Measurements from ENCODE around the gene ATP8B1. TPM values are rescaled to one million over a fixed set of nuclear protein-coding genes. Genes with fewer than 3 reads are reported as not detected.

ATP8B1 gene
- total RNA-seq, 2 donors from 2014 or later: 263 to 359 TPM

DNA sequence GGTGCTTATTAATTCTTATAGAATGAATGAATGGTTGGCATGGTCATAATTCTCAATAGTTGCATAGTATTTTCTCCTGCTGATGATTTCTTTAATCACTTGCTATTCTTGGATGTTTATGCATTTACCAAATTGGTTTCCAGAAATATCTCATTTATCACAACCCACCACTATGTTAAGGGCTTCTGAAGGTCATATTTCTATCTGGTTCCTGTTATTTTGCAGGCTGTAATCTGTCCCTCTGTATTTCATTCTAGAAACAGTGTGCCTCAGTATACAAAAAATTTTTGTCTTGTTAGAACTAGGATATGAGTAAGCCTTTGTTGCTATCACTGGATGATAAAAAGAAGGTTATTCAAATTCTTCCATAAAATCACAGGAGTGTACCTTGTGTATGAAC is 6.1 kb upstream of the ATP8B1 start:
- H3K4me3 ChIP-seq: no peak overlapping the region
- H3K4me1 ChIP-seq: no peaks in the 10 kb centered on the region
- H3K27ac ChIP-seq: no peak overlapping the region
- DNase-seq: no peak
- no peaks in the 10 kb centered on the region for H3K27me3 ChIP-seq
- intact Hi-C loops (cut with DNase I): no loop called here
- H3K36me3 ChIP-seq: no peaks in the 10 kb centered on the region
- H3K9me3 ChIP-seq: no peaks in the 10 kb centered on the region
- H3K9ac ChIP-seq (ENCODE audit: low read depth in 2 of 2, low read length in 2 of 2): no peak overlapping the region
- TF ChIP-seq, protein P1, sequence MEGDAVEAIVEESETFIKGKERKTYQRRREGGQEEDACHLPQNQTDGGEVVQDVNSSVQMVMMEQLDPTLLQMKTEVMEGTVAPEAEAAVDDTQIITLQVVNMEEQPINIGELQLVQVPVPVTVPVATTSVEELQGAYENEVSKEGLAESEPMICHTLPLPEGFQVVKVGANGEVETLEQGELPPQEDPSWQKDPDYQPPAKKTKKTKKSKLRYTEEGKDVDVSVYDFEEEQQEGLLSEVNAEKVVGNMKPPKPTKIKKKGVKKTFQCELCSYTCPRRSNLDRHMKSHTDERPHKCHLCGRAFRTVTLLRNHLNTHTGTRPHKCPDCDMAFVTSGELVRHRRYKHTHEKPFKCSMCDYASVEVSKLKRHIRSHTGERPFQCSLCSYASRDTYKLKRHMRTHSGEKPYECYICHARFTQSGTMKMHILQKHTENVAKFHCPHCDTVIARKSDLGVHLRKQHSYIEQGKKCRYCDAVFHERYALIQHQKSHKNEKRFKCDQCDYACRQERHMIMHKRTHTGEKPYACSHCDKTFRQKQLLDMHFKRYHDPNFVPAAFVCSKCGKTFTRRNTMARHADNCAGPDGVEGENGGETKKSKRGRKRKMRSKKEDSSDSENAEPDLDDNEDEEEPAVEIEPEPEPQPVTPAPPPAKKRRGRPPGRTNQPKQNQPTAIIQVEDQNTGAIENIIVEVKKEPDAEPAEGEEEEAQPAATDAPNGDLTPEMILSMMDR (IDR thresholded peaks at IDR 0.05): no peak

DNA sequence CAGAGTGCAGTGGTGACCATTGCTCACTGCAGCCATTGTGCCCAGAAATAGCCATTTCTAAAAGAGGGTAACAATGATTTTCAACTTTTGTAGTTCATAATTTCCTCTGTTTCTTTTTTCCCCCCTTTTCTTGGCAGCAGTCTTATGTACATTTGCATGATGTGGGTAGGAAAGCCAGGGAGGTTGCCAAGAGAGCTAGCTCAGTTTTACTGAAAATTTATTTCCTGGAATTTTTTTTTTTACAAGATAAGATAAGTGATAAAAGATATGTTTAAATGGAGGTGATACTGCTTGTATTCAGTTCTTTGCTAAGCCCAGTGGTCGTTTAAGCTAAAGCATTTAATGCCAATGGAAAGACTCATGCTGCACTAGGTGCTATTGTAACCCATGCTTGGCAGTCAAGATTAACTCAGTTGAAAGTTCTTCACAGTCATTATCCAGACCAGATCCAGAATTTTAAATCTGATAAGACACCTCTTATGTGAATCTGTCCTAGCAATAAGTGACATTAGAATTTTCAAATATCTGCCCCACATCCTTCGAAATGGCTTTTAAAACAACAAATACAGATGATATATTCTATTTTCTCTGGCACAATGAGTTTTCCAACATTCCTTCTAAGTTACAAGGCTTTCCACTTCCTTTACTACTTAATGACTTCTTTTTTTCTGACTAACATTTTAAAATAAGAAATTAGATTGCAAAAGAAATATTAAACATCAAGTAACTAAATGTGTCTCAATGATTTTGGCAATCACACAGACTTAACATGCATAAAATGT is 4.4 kb upstream of the ATP8B1 start:
- Histone ChIP-seq H3K27ac (peak overlapping the region; percentile 45), H3K4me1 (no peaks in the 10 kb centered on the region), H3K9me3 (no peaks in the 10 kb centered on the region), H3K9ac (ENCODE audit: low read depth in 2 of 2, low read length in 2 of 2) (peak overlapping the region in 1 of 2 donors; percentile 19), H3K4me3 (no peak overlapping the region), H3K36me3 (no peaks in the 10 kb centered on the region), H3K27me3 (no peaks in the 10 kb centered on the region)
- no peak for DNase-seq
- TF ChIP-seq, protein P1 (IDR thresholded peaks at IDR 0.05): no peak
- intact Hi-C loops (cut with DNase I): no loop called here

DNA sequence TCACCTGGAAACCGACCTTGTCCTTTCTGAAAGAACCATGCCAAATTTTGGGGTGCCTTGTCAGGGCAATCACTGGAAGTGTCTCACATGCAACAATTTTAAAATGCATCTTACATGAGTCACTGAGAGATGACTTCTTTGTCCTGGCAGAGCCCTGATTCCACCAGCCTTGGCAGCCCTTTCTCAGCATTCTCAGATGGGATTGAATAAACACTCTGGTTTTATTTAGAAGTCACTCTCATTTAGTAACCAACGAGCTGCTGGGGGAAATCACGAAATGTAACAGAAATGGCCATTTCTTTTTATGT is 3.8 kb upstream of the ATP8B1 start:
- intact Hi-C loops (cut with DNase I): no loop called here
- Histone ChIP-seq H3K27me3 (no peaks in the 10 kb centered on the region), H3K9me3 (no peaks in the 10 kb centered on the region), H3K36me3 (no peaks in the 10 kb centered on the region), H3K27ac (peak overlapping the region; percentile 45), H3K9ac (ENCODE audit: low read depth in 2 of 2, low read length in 2 of 2) (peak overlapping the region in 1 of 2 donors; percentile 19), H3K4me1 (no peaks in the 10 kb centered on the region), H3K4me3 (no peak overlapping the region)
- TF ChIP-seq, protein P1 (IDR thresholded peaks at IDR 0.05): no peak
- no peak for DNase-seq

DNA sequence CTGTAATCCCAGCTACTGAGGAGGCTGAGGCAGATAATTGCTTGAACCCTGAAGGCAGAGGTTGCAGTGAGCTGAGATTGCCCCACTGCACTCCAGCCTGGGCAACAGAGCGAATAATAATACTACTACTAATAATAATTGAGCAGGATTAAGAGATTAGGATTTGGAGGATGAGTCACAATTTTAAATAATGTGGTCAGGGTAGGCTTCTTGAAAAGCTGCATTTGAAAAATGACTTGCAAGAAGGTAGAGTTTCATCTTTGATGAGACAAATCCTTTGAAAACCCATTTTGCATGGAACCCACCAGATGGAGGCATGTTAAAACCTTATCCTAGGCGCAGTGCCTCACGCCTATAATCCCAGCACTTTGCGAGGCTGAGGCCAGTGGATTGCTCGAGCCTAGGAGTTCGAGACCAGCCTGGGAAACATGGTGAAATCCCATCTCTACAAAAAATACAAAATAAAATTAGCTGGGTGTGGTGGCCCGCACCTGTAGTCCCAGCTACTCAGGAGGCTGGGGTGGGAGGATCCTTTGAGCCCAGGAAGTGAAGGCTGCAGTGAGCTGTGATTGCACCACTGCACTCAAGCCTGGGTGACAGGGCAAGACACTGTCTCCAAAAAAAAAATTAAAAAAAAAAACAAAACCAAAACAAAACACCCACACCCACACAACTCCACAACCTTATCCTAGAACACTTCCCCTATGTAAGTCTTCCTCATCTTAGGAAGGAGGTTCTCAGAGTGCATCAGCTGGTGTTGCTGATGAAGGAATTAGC is 3.3 kb upstream of the ATP8B1 start:
- TF ChIP-seq, protein P1 (IDR thresholded peaks at IDR 0.05): no peak
- no peaks in the 10 kb centered on the region for H3K27me3 ChIP-seq
- no peak overlapping the region for H3K9ac ChIP-seq (ENCODE audit: low read depth in 2 of 2, low read length in 2 of 2)
- no peak overlapping the region for H3K4me3 ChIP-seq
- no peaks in the 10 kb centered on the region for H3K36me3 ChIP-seq
- no peaks in the 10 kb centered on the region for H3K9me3 ChIP-seq
- no peak for DNase-seq
- H3K27ac ChIP-seq: peak overlapping the region; percentile 45
- no peaks in the 10 kb centered on the region for H3K4me1 ChIP-seq
- intact Hi-C loops (cut with DNase I): no loop called here

DNA sequence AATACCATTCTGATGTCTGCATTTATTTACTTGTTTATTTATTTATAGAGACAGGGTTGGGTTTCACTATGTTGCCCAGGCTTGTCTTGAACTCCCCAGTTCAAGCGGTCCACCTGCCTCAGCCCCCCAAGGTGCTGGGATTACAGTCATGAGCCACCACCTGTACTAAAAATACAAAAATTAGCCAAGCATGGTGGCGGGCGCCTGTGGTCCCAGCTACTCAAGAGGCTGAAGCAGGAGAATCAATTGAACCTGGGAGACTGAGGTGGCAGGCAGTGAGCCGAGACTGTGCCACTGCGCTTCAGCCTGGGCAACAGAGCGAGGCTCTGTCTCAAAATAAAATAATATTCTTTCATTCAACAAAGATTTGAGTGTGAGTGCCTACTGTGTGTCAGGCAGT is 2.0 kb upstream of the ATP8B1 start:
- H3K27me3 ChIP-seq: no peaks in the 10 kb centered on the region
- intact Hi-C loops (cut with DNase I): no loop called here
- H3K4me1 ChIP-seq: no peaks in the 10 kb centered on the region
- H3K27ac ChIP-seq: no peak overlapping the region
- TF ChIP-seq, protein P1 (IDR thresholded peaks at IDR 0.05): no peak
- DNase-seq: no peak
- H3K4me3 ChIP-seq: no peak overlapping the region
- H3K36me3 ChIP-seq: no peaks in the 10 kb centered on the region
- H3K9ac ChIP-seq (ENCODE audit: low read depth in 2 of 2, low read length in 2 of 2): no peak overlapping the region
- H3K9me3 ChIP-seq: no peaks in the 10 kb centered on the region

Data from colonic mucosa (tissue), 4 donors.